VCaP (cell line): ENCODE measurements around the gene SLIT1.

Experiments
- H3K27ac ChIP-seq: fragments of 450-650 bp; 2 replicates; pipeline ENCODE4 v1.5.1; 2017
- CTCF ChIP-seq: fragments of 450-650 bp; conservative IDR thresholded peaks from 2 replicates; pipeline ENCODE4 v1.5.1; 2017; ENCODE audit warnings: mild to moderate bottlenecking, moderate library complexity

Gene SLIT1

DNA sequence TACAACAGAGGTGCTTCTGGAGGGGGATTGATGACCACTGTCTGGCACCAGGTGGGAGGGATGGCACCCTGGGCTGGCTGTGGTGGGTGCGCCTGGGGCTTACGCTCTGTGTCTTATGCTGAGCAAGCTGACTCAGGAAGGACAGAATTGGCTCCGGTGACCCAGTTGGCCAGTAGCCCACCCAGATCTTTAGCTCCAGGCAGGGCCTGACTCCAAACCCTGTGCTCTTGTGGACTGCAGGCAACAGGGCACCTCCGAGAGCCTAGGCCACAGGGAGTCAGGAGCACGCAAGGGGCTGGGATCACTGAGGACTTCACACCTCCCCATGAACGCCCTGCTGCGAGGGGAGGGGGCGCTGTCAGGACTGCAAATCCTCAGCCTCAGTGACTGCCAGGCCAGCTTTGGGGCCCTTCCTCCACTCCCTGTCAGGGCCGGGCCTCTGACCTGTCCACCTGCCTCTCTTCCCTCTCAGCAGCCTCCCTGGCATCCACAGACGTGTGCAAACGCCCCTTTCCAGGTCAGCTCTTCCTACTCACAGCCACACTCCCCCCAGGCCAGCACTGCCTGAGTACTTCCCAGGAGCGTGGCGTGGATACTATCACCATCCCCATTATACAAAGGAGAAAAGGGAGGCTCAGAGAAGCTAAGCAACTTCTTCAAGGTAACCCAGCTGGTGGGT, 118.7 kb downstream of the SLIT1 start:
- H3K27ac ChIP-seq, result no peak overlapping the region
- no peak for TF ChIP-seq CTCF

GRCh38 chr10:97065686-97066660, 119.8 kb downstream of the SLIT1 start:
- no peak for TF ChIP-seq CTCF
- no peak overlapping the region for H3K27ac ChIP-seq

- no peak for TF ChIP-seq CTCF
- no peak overlapping the region for H3K27ac ChIP-seq
Observed at GRCh38 chr10:97065128-97065527, 120.6 kb downstream of the SLIT1 start.

DNA sequence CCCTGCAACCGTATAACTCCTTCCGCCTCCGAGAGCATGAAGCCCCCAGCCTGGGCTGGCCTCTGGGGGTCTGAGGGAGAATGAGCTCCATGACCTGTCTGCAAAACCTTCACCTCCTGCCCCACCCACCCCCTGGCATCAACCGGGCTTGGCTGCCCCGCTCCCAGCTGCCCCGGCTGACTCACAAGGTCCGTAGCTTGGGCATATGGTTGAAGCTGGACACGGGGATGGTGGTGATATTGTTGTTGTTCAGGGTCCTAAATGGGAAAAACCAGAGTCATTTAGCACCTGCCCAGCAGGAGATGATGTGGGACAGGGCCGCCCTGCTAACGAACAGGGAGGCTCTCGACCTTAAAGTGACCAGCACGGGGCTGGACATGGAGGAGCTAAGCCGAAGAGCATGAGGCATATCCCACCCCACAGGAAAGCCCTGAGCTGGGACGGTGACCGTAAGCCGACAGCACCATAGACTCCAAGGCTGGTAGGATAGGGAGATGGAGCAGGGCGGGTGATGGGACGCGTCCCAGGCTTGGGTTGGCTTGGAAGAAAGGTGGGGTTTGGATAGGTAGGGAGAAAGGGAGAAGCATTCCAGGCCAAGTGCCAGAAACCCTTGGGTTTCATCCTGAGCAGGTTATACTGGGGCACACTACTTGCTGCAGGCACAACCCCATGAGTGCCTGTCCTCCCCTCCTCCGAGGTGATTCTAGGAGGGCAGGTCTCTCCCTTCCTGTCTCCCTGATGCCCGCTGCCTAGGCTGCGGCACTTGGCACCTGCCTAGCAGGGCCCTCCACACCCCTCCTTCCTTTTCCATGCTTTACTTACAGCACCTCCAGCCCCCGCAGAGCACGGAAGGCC, 121.5 kb downstream of the SLIT1 start:
- no peak for TF ChIP-seq CTCF
- H3K27ac ChIP-seq, result no peak overlapping the region

DNA sequence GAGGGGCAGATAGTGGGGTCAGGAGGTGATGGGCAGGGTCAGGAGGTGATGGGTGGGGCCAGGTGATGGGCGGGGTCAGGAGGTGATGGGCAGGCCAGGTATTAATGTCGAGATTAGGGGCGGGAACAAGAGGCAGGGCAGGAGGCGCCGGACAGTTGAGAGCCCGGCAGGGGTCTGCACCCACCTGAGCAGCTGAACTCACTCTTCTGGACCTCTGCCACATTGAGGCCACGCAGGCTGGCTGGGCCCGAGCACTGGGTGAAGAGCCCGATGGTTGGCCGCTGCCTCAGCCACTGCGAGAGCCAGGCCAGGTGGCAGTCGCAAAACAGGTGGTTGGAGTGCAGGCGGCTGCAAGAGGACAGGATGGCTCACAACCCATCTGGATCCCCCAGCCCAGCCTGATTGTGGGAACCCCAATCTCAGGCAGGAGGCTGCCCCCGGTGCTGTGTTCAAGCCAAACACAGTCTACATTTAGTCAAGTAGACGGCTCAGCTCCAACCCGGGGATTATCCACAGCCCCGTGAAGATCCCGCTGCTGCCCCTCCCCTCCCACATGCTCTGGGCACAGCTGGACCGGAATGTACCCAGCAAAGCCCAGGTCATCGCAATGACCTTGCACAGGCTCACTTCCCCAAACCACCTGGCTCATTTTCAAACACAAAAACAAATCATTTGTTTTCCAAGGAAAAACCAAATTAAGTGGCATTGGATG, 122.3 kb downstream of the SLIT1 start:
- no peak for TF ChIP-seq CTCF
- no peak overlapping the region for H3K27ac ChIP-seq

DNA sequence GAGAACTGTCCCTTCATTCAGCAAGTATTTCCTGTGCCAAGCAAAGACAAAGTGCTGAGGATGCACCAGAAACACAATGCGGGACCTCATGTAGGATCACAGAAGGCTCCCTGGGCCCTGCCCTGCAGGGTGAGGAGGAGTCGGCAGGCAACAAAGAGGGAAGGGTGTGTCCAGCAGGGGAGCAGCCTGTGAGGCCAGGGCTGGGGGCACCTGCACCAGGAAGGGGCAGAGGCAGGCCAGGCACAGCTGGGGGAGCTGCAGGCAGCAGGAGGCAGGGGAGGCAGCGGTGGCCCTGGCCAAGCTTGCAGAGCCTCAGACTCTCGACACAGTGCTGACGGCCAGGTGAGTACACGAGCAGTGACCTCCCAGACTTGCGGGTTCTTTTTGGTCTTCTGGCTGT, 123.3 kb downstream of the SLIT1 start:
- TF ChIP-seq CTCF, result no peak
- no peak overlapping the region for H3K27ac ChIP-seq
